Measurements from ENCODE around the gene AGT. TPM values are rescaled to one million over a fixed set of nuclear protein-coding genes. Genes with fewer than 3 reads are reported as not detected.

Gene AGT
- total RNA-seq, 2 donors from 2014 or later, result 4.7 to 12.0 TPM

- TF ChIP-seq POLR2AphosphoS5 (IDR thresholded peaks at IDR 0.05) (no peak), POLR2A (IDR thresholded peaks at IDR 0.05) (no peak), CTCF (IDR thresholded peaks at IDR 0.05) (no peak)
- no peak overlapping the region for H3K27ac ChIP-seq
- H3K27me3 ChIP-seq (replicated peaks; ENCODE audit: insufficient read depth), result no peaks in the 10 kb centered on the region
- no peaks in the 10 kb centered on the region for H3K4me1 ChIP-seq (replicated peaks)
- no peaks in the 10 kb centered on the region for H3K9me3 ChIP-seq
- H3K4me3 ChIP-seq, result no peak overlapping the region
- 92% methylated on average over 8 of the region's 8 CpGs for WGBS
- no peak for DNase-seq (ENCODE audit: low spot score)
- no peaks in the 10 kb centered on the region for H3K36me3 ChIP-seq
- intact Hi-C loops (cut with DNase I), result no loop called here
Observed at GRCh38 chr1:230703679-230704385, 10.1 kb downstream of the AGT start.

GRCh38 chr1:230702934-230703678 is 10.8 kb downstream of the AGT start:
- 75% methylated on average over 14 of the region's 14 CpGs for WGBS
- DNase-seq (ENCODE audit: low spot score), result no peak

GRCh38 chr1:230701895-230702768 is 11.8 kb downstream of the AGT start:
- no peaks in the 10 kb centered on the region for H3K27me3 ChIP-seq (replicated peaks; ENCODE audit: insufficient read depth)
- H3K27ac ChIP-seq, result no peak overlapping the region
- no peak for DNase-seq (ENCODE audit: low spot score)
- H3K36me3 ChIP-seq, result no peaks in the 10 kb centered on the region
- no peaks in the 10 kb centered on the region for H3K9me3 ChIP-seq
- intact Hi-C loops (cut with DNase I), result no loop called here
- H3K4me3 ChIP-seq, result no peak overlapping the region
- TF ChIP-seq CTCF (IDR thresholded peaks at IDR 0.05), result no peak
- no peak for TF ChIP-seq POLR2AphosphoS5 (IDR thresholded peaks at IDR 0.05)
- no peak for TF ChIP-seq POLR2A (IDR thresholded peaks at IDR 0.05)
- 84% methylated on average over 19 of the region's 19 CpGs for WGBS
- no peaks in the 10 kb centered on the region for H3K4me1 ChIP-seq (replicated peaks)

More at GRCh38 chr1:230702934-230703678, 10.8 kb downstream of the AGT start:
- H3K4me3 ChIP-seq, result no peak overlapping the region
- H3K4me1 ChIP-seq (replicated peaks), result no peaks in the 10 kb centered on the region
- intact Hi-C loops (cut with DNase I), result no loop called here
- no peaks in the 10 kb centered on the region for H3K27me3 ChIP-seq (replicated peaks; ENCODE audit: insufficient read depth)
- H3K36me3 ChIP-seq, result no peaks in the 10 kb centered on the region
- no peaks in the 10 kb centered on the region for H3K9me3 ChIP-seq
- no peak overlapping the region for H3K27ac ChIP-seq
- no peak for TF ChIP-seq POLR2AphosphoS5 (IDR thresholded peaks at IDR 0.05)
- no peak for TF ChIP-seq CTCF (IDR thresholded peaks at IDR 0.05)
- no peak for TF ChIP-seq POLR2A (IDR thresholded peaks at IDR 0.05)

GRCh38 chr1:230701434-230701833 is 12.5 kb downstream of the AGT start:
- no peaks in the 10 kb centered on the region for H3K9me3 ChIP-seq
- H3K27ac ChIP-seq, result no peak overlapping the region
- TF ChIP-seq CTCF (IDR thresholded peaks at IDR 0.05) (no peak), POLR2A (IDR thresholded peaks at IDR 0.05) (no peak), POLR2AphosphoS5 (IDR thresholded peaks at IDR 0.05) (no peak)
- H3K4me3 ChIP-seq, result no peak overlapping the region
- DNase-seq (ENCODE audit: low spot score), result no peak
- WGBS, result 90% methylated on average over 17 of the region's 17 CpGs
- H3K27me3 ChIP-seq (replicated peaks; ENCODE audit: insufficient read depth), result no peaks in the 10 kb centered on the region
- no peaks in the 10 kb centered on the region for H3K4me1 ChIP-seq (replicated peaks)
- intact Hi-C loops (cut with DNase I), result no loop called here
- H3K36me3 ChIP-seq, result no peaks in the 10 kb centered on the region
